GM19463 (cell line): ENCODE measurements around the gene IGFL3.
"Not testable (repeated sequence)": the region's sequence is repeated elsewhere in the genome, so short reads cannot be mapped to it uniquely, and the experiment has no call there.

Source experiments
- ATAC-seq: cut with Tn5 transposase; IDR thresholded peaks from one replicate; pipeline ENCODE4 v1.9.1; 2021; ENCODE audit warnings: mild to moderate bottlenecking, moderate library complexity; ENCODE audit not compliant: unreplicated experiment

Gene IGFL3

DNA sequence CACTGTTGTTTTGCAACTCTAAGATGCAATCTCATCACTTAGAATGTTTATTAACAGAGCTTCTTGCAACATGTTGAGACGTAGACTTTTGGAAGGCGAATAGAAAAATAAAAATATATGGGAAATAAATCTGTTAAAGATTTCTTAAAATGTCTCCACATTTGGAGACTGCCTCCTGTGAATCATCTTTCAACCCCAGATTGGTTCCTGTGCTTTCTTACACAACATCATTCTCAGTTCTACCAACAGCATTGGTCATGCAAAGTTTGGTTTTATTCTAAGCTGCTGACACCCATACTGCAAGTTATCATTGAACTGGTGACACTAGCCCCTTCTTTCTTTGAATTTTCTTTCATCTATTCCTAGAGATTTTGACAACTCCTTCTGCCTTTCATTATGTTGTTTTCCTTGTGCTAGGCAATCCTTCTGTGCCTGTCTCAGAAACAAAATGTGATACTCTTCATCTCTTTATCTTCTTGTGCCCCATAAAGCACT lies 1.6 kb upstream of the IGFL3 start:
- no peak for ATAC-seq

DNA sequence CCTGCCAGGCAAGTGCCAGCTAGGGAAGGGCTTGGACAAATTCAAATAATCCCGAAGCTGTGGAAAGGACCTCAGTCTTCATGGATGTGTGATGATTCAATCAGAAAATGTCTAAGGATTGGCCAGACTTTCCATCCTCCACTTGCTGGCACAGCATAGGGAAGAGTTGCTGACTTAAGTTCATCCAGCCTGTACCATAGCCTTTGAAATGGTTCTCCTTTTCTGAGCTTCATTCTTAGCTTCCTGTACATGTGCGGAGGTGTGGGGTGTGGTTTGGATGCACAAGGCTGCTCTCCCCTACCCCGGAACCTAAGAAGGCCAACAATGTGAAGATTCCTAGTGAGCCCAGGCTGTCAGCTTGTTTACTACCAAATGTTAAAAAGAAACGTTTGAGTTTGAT lies 959 bp upstream of the IGFL3 start:
- no peak for ATAC-seq

DNA sequence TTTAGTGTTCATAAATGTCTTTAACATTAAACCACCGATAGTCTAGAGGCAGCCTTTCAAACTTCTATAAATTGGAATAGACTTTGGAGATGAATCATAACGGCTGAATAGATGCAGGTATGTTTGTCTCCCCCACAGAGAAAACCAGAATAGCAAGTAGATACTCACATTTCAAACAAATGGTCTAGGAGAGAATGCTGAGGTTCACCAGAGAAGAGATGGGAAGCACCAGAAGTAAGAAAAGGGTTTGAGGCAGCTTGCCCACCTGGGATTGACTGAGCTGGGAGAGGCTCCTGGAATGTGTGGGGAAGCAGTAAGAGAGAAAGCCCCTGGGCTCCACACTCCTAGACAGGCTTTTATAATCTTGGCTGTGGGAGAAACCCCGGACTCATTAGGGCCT lies 6.4 kb downstream of the IGFL3 start:
- no peak for ATAC-seq

DNA sequence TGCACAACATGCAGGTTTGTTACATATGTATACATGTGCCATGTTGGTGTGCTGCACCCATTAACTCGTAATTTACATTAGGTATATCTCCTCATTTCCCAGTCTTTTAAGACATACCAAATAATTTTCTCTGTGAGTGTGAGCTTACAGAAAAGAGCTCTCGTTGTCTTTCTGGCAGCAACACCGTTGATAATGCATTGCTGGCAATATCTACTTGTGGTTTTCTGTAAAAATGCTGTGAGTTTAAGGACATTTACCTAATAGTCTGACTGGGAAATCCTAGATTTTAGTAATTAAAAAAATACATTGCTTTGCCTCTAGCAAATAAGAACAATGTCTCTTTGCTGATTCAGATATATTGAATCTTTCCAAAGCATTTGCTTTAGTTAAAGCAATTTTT lies 8.4 kb downstream of the IGFL3 start:
- no peak for ATAC-seq

DNA sequence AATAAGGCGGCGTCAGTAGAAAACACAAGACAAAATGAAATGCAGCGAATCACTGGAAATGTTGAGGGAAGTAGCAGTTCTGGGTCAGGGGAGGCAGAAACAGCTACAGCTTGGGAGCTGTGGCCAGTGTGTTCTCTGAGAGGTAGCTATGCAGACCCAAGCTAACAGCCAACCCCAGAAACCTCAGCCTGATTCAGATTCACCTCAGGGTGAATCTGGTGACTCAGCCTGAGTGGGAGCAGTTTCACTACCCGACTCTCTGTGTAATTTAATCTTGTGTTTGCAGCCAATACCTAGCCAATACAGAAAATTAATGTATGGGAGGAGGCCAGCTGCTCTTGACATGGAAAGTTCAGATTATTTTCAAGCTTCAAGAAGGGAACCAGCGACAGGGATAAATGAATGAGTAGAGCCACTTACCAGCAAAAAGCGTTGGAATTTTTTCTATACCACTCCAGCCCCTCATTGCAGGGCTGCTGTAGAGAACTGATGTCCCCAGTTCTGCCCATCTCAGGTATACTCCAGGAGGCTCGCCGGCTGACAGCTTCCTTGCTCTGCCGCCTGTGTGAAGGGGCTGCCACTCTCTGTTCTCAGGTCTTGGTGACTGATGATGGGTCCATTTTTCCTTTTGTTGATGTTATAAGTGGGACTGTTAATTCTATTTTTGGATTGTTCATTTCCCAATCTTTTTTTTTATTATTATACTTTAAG lies 8.9 kb downstream of the IGFL3 start:
- no peak for ATAC-seq

DNA sequence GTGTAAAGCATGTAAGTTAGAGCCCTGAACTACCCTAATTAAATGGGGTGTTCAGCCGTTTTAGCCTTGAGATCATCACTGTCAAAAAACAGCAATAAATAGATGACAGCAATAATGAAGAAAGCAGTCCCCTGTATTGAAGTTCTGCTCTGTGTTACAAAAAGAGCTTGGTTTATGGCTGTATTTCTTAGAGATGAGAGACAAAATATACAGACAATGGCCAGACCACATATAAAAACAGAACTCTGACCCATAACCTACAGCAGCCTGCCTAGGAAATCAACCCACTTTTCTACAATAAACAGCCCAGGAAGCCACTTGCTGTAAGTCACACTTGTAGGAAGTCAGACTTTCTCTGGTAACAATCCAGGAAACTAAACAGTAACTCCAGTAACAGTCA lies 10.8 kb downstream of the IGFL3 start:
- ATAC-seq: no peak

DNA sequence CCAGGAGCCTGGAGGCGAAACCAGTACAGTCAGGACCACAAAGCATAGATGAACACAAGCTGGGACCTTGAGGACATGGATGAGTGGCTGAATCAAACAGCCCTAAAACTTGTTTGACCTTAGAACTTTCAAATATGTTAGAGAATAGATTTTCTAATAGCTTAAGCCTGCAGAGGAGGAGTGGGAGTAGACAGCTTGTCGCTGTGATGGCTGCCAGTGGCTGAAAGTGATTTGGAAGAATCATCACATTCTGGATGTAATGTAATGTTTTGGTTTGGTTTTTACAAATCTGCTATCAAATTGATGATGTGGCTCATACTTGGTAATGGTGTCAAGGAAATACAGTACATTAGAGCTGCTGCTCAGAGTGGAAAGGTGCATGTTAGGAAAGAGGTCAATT lies 12.0 kb downstream of the IGFL3 start:
- no peak for ATAC-seq

DNA sequence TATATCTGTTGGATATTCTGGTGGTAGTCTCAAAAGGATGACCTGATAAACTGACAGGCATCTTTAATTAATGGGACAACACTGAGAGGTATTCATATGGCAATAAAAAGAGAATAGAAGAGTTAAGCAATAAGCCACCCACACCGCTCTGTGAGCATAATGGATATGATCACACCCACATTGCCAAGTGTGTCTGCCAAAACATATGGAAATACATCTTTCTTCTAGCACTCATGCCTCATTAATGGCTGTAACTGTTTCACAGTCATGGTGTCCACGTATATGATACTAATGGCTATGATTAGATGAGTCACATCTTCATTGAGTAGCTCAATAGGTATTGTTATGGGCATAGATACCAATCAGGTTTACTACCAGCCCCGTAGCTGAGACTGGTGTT lies 13.1 kb downstream of the IGFL3 start:
- ATAC-seq: no peak

DNA sequence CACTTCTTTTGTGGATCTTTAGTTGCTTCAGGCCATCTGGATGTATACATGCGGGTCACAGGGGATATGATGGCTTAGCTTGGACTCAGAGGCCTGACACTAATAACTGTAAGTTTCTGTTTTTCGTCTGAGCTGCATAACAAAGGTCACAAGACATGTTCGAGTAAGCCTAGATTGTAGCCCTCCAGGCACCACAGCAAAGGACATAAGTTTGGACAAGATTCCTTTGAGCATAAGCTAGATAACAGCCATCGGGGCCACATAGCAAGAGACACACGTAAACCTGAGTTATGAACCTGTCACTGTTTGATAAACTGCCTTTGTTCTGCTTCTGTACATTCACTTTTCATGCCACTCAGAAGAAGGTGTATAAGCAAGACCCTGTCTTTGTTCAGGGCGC lies 14.6 kb downstream of the IGFL3 start:
- ATAC-seq: no peak

DNA sequence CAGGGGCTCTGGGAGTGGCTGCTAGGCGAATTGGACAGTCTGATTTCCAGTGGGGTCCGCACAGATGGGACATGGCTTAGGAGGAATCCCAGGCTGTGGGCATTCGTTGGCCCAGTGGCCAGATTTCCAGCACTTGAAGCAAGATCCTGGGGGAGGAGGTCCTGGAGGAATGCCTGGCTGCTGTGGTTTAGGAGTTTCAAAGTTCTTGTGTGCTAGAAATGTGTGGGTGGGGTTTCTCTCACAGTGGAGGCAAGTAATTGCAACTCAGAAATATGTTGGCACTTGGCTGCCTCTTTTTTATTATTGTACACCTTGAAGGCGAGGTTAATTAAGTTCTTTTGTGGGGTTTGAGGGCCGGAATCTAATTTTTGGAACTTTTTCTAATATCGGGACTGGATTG lies 17.1 kb downstream of the IGFL3 start:
- no peak for ATAC-seq

DNA sequence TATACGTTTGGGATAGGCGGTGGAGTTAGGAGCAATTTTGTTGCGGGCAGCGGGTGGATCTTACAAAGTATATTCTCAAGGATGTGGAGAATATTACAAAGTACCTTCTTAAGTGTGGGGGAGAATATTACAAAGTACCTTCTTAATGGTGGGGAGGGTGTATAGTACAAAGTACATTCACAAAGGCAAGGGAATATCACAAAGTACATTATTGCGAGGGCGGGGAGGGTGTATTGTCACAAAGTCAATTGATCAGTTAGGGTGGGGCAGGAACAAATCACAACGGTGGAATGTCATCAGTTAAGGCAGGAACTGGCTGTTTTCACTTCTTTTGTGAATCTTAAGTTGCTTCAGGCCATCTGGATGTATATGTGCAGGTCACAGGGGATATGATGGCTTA lies 22.2 kb downstream of the IGFL3 start:
- not testable (repeated sequence) for ATAC-seq

DNA sequence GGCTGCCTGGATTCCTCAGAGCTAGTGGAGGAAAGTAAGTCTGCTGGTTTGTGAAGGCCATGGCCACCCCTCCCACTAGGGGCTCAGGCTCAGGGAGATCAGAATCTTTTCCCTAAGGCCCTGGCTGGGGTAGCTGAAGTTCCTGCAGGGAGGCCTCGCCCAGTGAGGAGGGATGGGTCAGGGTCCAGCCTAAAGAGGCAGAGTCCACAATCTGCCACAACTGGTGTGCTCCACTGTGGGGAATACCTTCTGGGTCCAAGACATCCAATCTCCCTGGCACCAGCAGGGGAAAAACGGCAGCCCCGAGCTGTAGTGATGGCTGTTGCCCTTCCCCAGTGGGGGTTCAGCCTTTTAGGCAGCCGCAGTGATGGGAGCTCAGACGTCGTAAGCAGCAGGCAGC lies 23.2 kb downstream of the IGFL3 start:
- no peak for ATAC-seq

DNA sequence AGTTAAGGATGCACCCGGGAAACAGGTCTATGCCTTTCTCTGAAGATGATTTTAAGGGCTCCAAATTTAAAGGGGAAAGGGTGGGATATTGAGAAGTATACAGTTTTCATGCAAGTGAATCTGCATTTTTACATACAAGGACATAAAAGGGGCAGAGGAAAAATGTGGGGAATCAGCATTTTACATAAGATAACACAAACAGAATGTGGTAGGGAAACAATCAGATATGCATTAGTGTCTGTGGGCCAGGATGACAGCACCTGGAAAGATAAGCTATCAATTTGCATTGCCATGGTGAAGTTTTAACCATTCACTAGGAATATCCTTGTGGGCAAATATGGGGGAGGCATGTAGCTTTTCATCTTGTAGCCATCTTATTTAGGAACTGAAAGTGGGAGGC lies 24.1 kb downstream of the IGFL3 start:
- ATAC-seq: no peak

DNA sequence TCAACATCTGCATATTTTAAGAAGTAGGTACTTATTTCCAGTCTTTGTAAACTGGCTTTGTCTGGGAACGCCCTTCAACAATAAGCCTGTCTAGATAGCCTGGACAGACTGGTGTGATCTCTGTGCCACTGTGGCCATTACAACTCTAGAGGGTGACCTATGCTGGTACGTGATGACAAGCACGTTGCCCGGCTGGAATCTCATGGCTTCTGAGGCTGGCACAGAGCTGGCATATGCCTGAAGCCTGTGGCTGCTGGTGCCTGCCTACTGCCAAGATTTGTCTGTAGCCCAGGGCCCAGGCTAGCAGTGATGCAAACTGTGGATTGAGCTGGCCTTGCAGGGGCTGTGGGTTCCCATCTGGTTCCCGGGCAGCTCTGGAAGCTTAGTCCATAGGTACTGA lies 34.0 kb downstream of the IGFL3 start:
- no peak for ATAC-seq

DNA sequence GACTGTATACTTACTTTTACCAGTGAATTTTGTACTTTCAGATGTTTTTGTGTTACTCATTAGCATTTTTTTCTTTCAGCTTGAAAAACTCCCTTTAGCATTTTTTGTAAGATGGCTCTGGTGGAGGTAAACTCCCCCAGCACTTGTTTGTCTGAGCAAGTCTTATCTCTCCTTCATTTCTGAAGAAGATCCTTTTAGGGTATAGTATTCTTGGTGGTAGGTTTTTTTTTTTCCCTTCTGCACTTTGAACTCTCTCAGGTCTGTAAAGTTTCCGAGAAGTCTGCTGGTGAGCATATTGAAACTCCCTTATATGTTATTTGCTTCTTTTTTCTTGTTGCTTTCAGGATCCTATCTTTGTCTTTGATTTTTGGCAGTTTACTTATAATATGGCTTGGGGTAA lies 35.1 kb downstream of the IGFL3 start:
- ATAC-seq: no peak

DNA sequence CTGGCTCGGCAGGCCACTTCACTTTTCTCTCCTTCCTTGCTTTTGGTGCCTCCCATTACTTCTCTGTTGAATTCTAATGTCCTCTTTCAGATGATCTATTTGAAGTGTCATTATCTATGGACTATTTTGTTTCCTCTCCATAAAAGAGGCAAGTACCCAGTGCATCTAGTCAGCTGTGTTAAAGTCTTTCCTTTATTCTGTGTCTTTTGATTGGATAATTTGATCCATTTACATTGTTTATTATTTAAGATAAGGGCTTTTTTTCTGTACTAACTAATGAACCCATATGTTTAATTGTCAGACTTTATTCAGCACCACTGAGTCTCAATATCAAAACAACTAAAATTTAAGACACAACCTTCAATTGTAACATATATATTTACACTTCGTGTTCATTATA lies 36.4 kb downstream of the IGFL3 start:
- ATAC-seq: no peak

DNA sequence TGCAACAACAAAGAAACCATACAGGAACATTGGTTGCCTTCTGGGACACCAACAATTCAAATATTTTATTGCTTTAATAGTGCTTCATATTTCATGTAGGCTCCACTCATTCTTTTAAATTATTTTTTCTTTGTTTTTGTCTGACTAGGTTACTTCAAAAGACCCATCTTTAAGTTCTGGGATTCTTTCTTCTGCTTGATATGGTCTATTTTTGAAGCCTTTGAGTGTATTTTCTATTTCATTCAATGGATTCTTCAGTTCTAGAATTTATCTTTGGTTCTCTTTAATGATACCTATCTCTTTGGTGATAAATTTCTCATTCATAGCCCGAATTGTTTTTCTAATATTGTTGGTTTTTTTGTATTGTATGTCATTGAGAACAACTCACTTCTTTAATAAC lies 38.6 kb downstream of the IGFL3 start:
- ATAC-seq: no peak

DNA sequence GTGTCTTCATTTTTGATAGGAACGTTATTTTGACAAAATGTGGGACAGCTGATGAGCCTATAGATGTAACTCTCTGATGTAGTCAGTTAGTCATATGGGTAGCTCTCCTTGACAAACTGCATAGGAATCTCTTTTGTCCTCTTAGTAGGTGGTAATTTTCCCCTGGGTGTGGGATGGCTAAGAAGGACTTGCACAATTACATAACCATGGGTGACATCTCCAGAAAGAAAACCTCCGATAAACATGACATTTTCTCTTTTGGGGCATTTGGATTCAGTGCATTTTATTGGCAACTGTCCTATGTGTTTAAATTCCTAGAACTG lies 41.8 kb downstream of the IGFL3 start:
- ATAC-seq: no peak

DNA sequence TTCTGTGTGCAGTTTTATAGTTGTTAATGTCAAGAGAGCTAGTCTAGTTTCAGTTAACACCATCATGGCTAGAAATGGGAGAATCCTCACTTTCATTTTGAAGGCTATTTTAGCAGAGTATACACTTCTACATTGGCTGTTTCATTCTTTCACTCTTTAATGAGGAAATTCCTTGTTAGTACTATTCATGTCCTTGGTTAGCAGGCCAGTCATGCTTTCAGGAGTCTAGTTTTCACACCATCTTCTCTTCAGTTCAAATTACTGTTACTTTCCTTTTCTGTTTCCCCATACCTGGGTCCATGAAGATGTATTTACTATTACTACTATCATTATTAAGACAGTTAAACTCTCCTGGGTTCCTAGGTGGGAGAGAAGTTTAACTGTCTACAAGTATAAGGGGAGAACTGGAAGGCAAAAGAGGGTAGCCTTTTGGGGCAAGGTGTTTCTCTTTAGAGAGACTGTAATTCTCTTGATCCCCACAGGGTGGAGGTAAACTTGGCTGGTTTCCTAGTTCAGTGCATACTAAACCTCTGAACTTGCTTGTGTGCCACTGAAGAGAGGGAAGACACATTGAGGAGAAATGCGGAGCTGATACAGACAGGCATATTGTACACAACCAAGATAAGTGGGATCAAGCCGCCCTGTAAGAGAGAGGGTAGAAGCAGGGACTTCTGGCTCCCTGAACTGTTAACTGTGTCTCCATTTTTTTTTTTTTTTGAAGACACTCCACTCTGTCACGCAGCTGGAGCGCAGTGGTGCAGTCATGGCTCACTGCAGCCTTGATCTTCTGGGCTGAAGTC lies 42.4 kb downstream of the IGFL3 start:
- ATAC-seq: no peak

DNA sequence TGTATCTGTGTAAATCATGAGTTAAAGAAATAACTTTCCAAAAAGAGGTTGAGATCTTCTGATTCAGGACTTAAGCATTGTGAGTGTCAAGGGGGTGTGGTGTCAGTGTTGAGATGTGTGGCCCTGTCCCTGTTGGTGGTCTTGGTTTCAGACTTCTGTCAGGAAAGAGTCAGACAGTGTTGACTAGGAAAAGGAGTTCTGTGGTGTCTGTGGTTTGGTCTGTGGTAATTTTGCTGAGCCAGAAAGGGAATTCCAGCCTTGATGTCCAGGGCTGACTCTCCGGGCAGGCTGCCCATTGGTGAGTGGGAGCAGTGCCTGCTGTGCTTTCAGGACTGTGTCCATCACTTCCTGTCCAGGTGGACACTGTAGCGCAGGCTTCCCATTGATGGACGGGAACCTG lies 43.9 kb downstream of the IGFL3 start:
- no peak for ATAC-seq

DNA sequence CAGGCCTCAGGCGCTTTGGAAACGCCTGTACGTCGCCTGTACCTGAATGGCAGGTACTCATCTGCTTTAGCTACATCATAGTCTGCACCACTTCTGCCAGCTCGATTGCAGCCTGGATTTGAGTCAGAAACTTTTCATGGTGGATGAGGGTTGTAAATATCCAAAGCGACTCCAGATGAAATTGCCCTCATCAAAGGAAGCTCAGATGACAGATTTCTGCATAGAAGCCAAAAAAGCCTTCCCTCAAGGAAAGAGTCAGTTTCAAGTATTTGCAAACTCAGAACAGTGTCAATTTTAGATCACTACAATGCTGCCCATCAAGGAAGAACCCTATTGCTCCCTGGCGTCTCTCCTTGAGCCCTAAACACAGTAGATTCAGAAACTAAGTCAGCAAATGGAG lies 44.9 kb downstream of the IGFL3 start:
- ATAC-seq: no peak

DNA sequence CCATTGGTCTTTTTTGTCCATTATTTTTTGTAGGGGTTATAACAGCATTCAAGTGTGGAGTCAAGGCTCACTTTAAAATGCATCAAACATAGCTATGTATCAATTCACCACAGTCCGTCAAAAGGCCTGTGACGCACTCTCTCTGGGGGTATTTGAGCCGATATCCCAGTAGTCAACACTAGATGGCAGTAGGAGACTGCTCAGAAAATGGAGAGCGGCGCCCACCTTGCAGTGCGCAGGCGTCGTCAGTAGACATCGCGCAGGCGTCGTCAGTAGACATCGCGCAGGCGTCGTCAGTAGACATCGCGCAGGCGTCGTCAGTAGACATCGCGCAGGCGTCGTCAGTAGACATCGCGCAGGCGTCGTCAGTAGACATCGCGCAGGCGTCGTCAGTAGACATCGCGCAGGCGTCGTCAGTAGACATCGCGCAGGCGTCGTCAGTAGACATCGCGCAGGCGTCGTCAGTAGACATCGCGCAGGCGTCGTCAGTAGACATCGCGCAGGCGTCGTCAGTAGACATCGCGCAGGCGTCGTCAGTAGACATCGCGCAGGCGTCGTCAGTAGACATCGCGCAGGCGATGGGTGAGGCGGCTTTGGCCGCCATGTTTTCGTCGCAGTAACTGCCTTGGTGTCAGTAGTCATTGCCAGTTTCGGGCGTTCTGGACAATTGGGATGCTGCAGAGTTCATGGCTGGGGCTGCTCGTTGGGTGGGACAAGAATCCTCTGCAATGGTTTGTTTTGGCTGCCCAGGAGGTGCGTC lies 45.7 kb downstream of the IGFL3 start:
- ATAC-seq: not testable (repeated sequence)
